ENCODE results near the gene IFITM1. TPM values are rescaled to one million over a fixed set of nuclear protein-coding genes. Genes with fewer than 3 reads are reported as not detected.

Gene IFITM1
- total RNA-seq, 2 experiments from 2014 or later, result 286 to 306 TPM

DNA sequence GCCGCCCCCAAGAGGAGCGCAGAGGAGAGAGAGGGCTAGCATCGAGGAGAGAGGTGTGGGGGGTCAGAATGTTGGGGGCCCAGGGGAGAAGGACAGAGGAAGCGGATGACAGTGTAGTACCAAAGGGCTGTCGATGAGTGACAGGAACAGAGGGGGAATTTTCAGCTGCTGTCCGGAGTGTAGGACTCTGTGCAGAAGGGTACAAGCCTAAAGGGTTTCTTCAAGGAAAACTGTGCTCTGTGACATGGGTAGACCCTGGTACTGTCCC lies 41.0 kb upstream of the IFITM1 start:
- POLR2A ChIA-PET, result interaction anchor here (8.2 kb wide), 1 partner anchor 15 kb away, joined by 148 read pairs; the partner anchor contains the start of gene PGGHG
- CTCF ChIA-PET, result no interaction called here
- Histone ChIP-seq H3K9me3 (ENCODE audit: control insufficient read depth in 1 of 2, insufficient read depth in 1 of 2, low read length in 2 of 2) (no peaks in the 10 kb centered on the region), H3K27ac (ENCODE audit: low read depth in 1 of 2, low read length in 2 of 2) (no peak overlapping the region), H3K4me3 (ENCODE audit: low read length) (no peak overlapping the region), H3K36me3 (ENCODE audit: insufficient read depth, low read length) (no peaks in the 10 kb centered on the region), H3K27me3 (ENCODE audit: control insufficient read depth in 1 of 2, insufficient read depth in 2 of 2, low read length in 2 of 2) (no peaks in the 10 kb centered on the region), H3K4me1 (ENCODE audit: insufficient read depth, low read length) (peaks cover 30% of the 10 kb centered on the region)
- DNase-seq, result no peak
- TF ChIP-seq, protein P1, sequence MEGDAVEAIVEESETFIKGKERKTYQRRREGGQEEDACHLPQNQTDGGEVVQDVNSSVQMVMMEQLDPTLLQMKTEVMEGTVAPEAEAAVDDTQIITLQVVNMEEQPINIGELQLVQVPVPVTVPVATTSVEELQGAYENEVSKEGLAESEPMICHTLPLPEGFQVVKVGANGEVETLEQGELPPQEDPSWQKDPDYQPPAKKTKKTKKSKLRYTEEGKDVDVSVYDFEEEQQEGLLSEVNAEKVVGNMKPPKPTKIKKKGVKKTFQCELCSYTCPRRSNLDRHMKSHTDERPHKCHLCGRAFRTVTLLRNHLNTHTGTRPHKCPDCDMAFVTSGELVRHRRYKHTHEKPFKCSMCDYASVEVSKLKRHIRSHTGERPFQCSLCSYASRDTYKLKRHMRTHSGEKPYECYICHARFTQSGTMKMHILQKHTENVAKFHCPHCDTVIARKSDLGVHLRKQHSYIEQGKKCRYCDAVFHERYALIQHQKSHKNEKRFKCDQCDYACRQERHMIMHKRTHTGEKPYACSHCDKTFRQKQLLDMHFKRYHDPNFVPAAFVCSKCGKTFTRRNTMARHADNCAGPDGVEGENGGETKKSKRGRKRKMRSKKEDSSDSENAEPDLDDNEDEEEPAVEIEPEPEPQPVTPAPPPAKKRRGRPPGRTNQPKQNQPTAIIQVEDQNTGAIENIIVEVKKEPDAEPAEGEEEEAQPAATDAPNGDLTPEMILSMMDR (IDR thresholded peaks at IDR 0.05), result no peak
- H3K9me3 Mint-ChIP-seq, result no peaks in the 10 kb centered on the region
- no peaks in the 10 kb centered on the region for H3K27me3 Mint-ChIP-seq
- H3K36me3 Mint-ChIP-seq (ENCODE audit: low read depth), result peaks cover 3% of the 10 kb centered on the region
- H3K4me3 Mint-ChIP-seq, result no peak overlapping the region
- intact Hi-C loops (cut with DNase I, micrococcal nuclease), result no loop called here
- peaks cover 37% of the 10 kb centered on the region for H3K4me1 Mint-ChIP-seq (ENCODE audit: low read depth)
- ATAC-seq (ENCODE audit: poor library complexity), result no peak
- H3K27ac Mint-ChIP-seq, result no peak overlapping the region

GRCh38 chr11:276219-276618 lies 37.6 kb upstream of the IFITM1 start:
- Histone ChIP-seq H3K4me3 (ENCODE audit: low read length) (no peak overlapping the region), H3K4me1 (ENCODE audit: insufficient read depth, low read length) (peaks cover 35% of the 10 kb centered on the region), H3K27ac (ENCODE audit: low read depth in 1 of 2, low read length in 2 of 2) (no peak overlapping the region), H3K36me3 (ENCODE audit: insufficient read depth, low read length) (no peaks in the 10 kb centered on the region), H3K27me3 (ENCODE audit: control insufficient read depth in 1 of 2, insufficient read depth in 2 of 2, low read length in 2 of 2) (peaks cover 0 to 6% of the 10 kb centered on the region in 2 experiments), H3K9me3 (ENCODE audit: control insufficient read depth in 1 of 2, insufficient read depth in 1 of 2, low read length in 2 of 2) (no peaks in the 10 kb centered on the region)
- no peak for ATAC-seq (ENCODE audit: poor library complexity)
- no peaks in the 10 kb centered on the region for H3K27me3 Mint-ChIP-seq
- TF ChIP-seq, protein P1 (IDR thresholded peaks at IDR 0.05), result no peak
- CTCF ChIA-PET, result interaction anchor here (2.4 kb wide), 1 partner anchor 25 kb away, joined by 10 read pairs; no protein-coding TSS in a partner anchor
- H3K4me3 Mint-ChIP-seq, result no peak overlapping the region
- peaks cover 5% of the 10 kb centered on the region for H3K36me3 Mint-ChIP-seq (ENCODE audit: low read depth)
- intact Hi-C loops (cut with DNase I, micrococcal nuclease), result no loop called here
- H3K9me3 Mint-ChIP-seq, result no peaks in the 10 kb centered on the region
- peak overlapping the region; percentile 57 for H3K27ac Mint-ChIP-seq
- POLR2A ChIA-PET, result interaction anchor here (1.4 to 9.1 kb wide), 2 partner anchors 13 to 230 kb away, joined by 4 to 94 read pairs; partner anchors contain the start of gene PGGHG
- peaks cover 35% of the 10 kb centered on the region for H3K4me1 Mint-ChIP-seq (ENCODE audit: low read depth)
- DNase-seq, result no peak

GRCh38 chr11:278001-278951 lies 35.6 kb upstream of the IFITM1 start, which contains the start of gene NLRP6:
TSS of gene NLRP6 (plus strand) at chr11:278407. CDS start at chr11:278570, 163 bp downstream.
- Histone ChIP-seq H3K4me1 (ENCODE audit: insufficient read depth, low read length) (peaks cover 53% of the 10 kb centered on the region), H3K36me3 (ENCODE audit: insufficient read depth, low read length) (no peaks in the 10 kb centered on the region), H3K27me3 (ENCODE audit: control insufficient read depth in 1 of 2, insufficient read depth in 2 of 2, low read length in 2 of 2) (peaks cover 10 to 18% of the 10 kb centered on the region in 2 experiments), H3K4me3 (ENCODE audit: low read length) (no peak within 1 kb of the TSS), H3K9me3 (ENCODE audit: control insufficient read depth in 1 of 2, insufficient read depth in 1 of 2, low read length in 2 of 2) (no peaks in the 10 kb centered on the region), H3K27ac (ENCODE audit: low read depth in 1 of 2, low read length in 2 of 2) (no peak within 1 kb of the TSS)
- ATAC-seq (ENCODE audit: poor library complexity) (no peak), DNase-seq (peak in 1 of 14 experiments; percentile 34)
- ChIA-PET CTCF (interaction anchor here (1.6 to 3.3 kb wide), 2 partner anchors 27 kb away, joined by 5 to 29 read pairs; no protein-coding TSS in a partner anchor), POLR2A (interaction anchor here (0.9 to 9.1 kb wide), 10 partner anchors 9 to 171 kb away, joined by 3 to 185 read pairs (median 16); partner anchors contain the start of genes BET1L, IFITM5, PGGHG and RIC8A)
- TF ChIP-seq, protein P1 (IDR thresholded peaks at IDR 0.05), result no peak
- Mint-ChIP-seq H3K36me3 (ENCODE audit: low read depth) (peaks cover 15% of the 10 kb centered on the region), H3K4me1 (ENCODE audit: low read depth) (peaks cover 54% of the 10 kb centered on the region), H3K27me3 (peaks cover 12% of the 10 kb centered on the region), H3K27ac (peak within 1 kb of the TSS; percentile 50), H3K9me3 (no peaks in the 10 kb centered on the region), H3K4me3 (peak within 1 kb of the TSS; percentile 86)
- intact Hi-C loops (cut with DNase I, micrococcal nuclease), result loop anchor here in 1 of 2 experiments (2.0 kb wide), 1 partner anchor 25 kb away; no protein-coding TSS in a partner anchor
